SU-DHL-6 (cell line): ENCODE results near the gene POLG2.
"Not testable (repeated sequence)": the region's sequence is repeated elsewhere in the genome, so short reads cannot be mapped to it uniquely, and the experiment has no call there.

Experiments used
- EZH2phosphoT487 ChIP-seq: fragments of 200-600 bp; sonication (generic), shearing (Covaris generic); conservative IDR thresholded peaks from 2 replicates; pipeline ENCODE4 v1.6.1; 2018; ENCODE audit warnings: mild to moderate bottlenecking, antibody characterized with exemption, low read length, moderate library complexity, mixed read lengths
- TF ChIP-seq, protein P1 (sequence below): fragments of 200-600 bp; sonication (generic); IDR thresholded peaks from one replicate; pipeline ENCODE4 v1.5.1; 2017; ENCODE audit warnings: antibody characterized with exemption, mild to moderate bottlenecking, low read length, moderate library complexity; ENCODE audit not compliant: insufficient read depth, poor library complexity, severe bottlenecking

DNA sequence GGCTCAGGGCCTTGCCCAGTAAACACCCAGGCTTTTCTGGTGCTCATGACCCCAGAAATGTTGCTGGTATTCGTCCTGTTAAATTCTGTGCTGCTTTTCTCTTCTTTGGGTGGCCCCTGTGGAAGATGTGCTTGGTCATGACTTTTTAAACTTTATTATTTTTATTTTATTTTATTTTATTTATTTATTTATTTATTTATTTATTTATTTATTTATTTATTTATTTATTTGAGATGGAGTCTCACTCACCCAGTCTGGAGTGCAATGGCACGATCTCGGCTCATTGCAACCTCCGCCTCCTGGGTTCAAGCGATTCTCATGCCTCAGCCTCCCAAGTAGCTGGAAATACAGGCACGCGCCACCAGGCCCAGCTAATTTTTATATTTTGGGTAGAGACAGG, 37.0 kb downstream of the POLG2 start:
- TF ChIP-seq, protein P1, sequence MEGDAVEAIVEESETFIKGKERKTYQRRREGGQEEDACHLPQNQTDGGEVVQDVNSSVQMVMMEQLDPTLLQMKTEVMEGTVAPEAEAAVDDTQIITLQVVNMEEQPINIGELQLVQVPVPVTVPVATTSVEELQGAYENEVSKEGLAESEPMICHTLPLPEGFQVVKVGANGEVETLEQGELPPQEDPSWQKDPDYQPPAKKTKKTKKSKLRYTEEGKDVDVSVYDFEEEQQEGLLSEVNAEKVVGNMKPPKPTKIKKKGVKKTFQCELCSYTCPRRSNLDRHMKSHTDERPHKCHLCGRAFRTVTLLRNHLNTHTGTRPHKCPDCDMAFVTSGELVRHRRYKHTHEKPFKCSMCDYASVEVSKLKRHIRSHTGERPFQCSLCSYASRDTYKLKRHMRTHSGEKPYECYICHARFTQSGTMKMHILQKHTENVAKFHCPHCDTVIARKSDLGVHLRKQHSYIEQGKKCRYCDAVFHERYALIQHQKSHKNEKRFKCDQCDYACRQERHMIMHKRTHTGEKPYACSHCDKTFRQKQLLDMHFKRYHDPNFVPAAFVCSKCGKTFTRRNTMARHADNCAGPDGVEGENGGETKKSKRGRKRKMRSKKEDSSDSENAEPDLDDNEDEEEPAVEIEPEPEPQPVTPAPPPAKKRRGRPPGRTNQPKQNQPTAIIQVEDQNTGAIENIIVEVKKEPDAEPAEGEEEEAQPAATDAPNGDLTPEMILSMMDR: not testable (repeated sequence)
- not testable (repeated sequence) for TF ChIP-seq EZH2phosphoT487
